SHP77 (cell line): ENCODE results near the gene RCC2.
"Not testable (repeated sequence)": the region's sequence is repeated elsewhere in the genome, so short reads cannot be mapped to it uniquely, and the experiment has no call there.

Experiments used
- DNase-seq, 2 experiments: peaks; one replicate each; lab custom pipeline; 2025; lab: John Stamatoyannopoulos, UW

RCC2 gene

DNA sequence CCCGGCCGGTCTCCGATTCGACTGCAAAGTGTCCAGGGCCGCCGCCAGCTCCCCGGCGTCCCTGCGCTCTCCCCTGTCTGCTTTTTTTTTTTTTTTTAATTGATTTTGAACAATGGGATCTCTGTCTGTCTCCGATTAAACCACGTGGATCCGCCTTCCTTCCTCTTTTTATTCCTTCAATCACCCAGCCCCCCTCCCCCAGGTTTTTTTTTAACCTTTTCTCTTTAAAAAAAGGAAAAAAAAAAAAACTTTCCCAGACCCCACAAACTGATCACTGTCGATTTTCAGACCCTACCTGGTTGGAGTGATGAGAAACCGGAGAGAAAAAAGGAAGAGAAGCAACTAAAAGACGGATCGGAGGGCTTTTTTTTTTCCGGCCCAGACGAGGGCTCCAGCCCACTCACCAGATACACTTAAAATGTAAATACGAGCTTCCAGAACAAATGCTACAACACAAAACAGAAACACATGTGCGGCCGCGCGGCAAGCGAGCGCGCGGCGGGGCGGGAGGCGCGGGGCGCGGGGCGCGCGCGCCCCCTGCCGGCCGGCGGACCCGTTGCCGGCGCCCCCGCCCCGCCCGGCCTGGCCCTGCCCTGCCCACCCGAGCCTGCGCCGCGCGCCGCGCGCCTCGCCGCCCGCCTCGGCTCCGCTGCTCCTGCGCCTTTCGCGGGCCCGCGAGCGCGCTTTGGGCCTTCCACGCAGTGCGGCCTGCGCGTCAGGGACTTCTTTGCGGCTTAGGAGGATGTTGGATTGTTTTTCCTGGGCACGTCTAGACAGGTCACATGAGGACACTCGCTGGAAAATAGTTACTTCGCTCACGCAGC lies at the start of gene RCC2:
RCC2 (minus strand) TSS at position 428 of the 824 bp plus-strand sequence. CDS start 1,163 bp downstream, outside the sequence.
- peak; percentile 55 to 61 for DNase-seq

DNA sequence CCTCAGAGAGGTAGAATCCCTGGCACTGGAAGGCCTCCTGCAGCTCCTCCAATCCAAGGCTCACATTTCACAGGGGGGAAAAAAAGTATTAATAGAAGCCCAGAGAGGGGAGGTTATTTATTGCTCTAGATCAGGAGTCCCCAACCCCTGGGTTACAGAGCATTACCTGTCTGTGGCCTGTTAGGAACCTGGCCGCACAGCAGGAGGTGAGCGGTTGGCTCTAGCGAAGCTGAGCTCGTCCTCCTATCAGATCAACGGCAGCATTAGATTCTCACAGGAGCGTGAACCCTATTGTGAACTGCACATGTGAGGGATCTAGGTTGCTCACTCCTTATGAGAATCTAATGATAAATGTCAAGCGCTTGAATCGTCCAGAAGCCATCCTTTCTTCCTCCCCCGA lies 46.8 kb upstream of the RCC2 start:
- no peak for DNase-seq

DNA sequence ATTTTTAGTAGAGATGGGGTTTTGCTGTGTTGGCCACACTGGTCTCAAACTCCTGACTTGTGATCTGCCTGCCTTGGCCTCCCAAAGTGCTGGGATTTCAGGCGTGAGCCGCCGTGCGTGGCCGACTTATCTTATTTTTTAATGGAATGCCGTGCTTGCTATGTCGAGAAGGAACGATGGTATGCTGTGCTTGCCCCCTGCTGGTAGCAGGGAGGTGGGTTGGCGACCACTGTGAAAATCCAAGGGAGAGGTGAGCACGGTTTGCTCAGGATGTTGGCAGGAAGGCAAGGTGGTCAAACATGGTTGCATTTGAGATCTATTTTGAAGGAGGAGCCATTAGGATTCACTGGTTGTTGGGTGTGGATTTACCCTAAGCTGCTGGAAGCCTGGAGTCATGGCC lies 45.8 kb upstream of the RCC2 start:
- peak in 1 of 2 experiments; percentile 32 for DNase-seq

DNA sequence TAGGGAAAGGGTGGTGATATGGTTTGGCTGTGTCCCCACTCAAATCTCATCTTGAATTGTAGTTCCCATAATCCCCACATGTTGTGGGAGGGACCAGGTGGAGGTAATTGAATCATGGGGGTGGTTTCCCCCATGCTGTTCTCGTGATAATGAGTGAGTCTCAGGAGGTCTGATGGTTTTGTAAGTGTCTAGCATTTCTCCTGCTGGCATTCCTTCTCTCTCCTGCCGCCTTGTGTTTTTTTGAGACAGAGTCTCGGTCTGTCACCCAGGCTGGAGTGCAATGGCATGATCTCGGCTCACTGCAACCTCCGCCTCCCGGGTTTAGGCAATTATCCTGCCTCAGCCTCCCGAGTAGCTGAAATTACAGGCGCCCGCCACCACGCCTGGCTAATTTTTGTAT lies 42.5 kb upstream of the RCC2 start:
- DNase-seq, result not testable (repeated sequence)

DNA sequence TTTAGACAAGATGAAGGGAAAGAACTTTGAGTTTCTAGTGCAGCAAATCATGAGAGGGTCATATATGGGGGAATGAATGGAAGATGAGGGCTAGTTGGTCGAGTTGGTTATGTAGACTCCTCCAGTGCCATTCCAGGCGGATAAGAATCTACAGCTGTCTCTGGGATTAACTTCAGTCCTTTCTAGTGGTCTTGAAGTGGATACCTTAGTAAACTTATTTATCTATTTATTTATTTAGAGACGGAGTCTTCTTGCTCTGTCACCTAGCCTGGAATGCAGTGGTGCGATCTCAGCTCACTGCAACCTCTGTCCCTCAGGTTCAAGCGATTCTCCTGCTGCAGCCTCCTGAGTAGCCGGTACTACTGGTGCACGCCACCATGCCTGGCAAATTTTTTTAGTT lies 41.4 kb upstream of the RCC2 start:
- no peak for DNase-seq

DNA sequence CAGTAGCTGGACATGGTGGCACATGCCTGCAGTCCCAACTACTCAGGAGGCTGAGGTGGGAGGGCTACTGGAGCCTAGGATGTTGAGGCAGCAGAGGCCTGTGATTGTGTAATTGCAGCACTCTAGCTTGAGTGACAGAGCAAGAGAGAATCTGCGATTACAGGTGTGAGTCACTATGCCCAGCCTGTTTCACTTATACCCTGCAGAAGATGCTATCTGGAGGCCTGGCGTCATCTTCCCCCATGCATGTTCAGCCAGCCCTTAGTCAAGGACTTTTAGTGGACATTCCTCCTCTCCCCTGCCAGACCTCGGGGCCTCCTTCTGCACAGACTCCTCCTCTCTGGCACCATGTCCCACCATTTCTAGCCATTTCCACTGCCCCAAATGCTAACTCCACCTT lies 36.3 kb upstream of the RCC2 start:
- no peak for DNase-seq

DNA sequence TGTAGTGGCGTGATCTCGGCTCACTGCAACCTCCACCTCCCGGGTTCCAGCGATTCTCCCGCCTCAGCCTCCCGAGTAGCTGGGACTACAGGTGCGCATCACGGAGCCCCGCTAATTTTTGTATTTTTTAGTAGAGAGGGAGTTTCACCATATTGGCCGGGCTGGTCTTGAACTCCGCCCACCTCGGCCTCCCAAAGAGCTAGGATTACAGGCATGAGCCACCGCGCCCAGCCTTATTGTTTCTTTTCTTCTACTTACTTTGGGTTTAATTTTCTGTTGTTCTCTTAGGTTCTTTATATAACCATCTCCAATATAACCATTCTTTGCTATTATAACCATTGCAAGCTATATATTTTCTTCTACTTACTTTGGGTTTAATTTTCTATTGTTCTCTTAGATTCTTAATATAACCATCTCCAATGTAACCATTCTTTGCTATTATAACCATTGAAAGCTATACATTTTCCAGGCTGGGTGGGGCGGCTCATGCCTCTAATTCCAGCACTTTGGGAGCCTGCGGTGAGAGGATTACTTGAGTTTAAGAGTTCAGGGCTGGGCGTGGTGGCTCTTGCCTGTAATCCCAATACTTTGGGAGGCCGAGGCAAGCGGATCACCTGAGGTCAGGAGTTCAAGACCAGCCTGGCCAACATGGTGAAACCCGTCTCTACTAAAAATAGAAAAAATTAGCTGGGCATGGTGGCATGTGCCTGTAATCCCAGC lies 35.5 kb upstream of the RCC2 start:
- DNase-seq, result not testable (repeated sequence)

DNA sequence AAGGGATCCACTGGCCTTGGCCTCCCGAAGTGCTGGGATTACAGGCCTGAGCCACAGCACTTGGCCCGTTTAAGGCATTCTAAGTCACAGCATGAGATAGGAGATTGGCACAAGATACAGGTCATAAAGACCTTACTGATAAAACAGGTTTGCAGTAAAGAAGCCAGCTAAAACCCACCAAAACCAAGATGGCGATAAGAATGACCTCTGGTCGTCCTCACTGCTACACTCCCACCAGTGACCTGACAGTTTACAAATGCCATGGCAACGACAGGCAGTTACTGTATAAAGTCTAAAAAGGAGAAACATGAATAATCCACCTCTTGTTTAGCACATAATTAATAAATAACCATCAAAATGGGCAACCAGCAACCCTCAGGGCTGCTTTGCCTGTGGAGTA lies 33.3 kb upstream of the RCC2 start:
- DNase-seq, result no peak

DNA sequence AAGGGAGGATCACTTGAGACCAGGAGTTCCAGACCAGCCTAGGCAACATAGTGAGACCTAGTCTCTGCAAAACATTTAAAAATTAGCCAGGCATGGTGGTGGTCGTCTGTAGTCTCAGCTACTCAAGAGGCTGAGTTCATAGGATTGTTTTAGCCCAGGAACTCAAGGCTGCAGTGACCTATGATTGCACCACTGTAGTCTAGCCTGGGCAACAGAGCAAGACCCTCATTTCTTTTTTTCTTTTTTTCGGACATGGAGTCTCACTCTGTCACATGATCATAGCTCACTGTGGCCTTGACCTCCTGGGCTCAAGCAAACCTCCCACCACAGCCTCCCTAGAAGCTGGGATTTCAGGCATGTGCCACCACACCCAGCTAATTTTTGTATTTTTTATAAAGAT lies 31.9 kb upstream of the RCC2 start:
- no peak for DNase-seq

DNA sequence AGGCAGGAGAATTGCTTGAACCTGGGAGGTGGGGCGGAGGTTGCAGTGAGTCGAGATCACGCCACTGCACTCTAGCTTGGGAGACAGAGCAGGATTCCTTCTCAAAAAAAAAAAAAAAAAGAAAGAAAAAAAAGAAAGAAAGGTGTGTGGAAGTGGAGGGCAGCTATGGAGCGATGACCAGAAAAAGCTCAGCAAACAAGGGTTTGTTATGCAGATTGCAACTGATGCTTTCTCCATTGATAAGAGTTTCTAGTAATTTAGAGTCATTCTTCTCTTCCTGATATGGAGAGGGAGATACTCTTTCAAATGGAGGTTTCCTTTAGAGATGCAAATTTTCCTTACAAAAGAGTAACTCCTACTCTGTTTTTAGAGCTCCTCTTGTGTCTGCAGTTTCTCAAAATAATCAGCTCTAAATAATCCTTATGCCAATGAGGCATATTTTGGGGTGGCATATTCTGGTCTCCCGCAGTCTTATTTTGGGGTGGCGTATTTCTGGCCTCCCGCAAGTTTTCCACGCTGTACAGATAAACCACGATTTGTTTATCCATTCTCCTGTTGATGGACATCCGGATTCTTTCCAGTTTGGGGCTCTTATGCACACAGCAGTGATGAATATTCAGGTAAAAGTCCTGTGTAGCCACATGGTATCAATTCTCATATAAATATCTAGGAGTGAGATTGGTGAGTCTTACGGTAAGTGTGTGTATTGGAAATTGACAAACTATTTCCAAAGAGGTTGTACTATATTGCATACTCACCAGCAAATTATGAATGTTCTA lies 30.7 kb upstream of the RCC2 start:
- DNase-seq, result no peak

DNA sequence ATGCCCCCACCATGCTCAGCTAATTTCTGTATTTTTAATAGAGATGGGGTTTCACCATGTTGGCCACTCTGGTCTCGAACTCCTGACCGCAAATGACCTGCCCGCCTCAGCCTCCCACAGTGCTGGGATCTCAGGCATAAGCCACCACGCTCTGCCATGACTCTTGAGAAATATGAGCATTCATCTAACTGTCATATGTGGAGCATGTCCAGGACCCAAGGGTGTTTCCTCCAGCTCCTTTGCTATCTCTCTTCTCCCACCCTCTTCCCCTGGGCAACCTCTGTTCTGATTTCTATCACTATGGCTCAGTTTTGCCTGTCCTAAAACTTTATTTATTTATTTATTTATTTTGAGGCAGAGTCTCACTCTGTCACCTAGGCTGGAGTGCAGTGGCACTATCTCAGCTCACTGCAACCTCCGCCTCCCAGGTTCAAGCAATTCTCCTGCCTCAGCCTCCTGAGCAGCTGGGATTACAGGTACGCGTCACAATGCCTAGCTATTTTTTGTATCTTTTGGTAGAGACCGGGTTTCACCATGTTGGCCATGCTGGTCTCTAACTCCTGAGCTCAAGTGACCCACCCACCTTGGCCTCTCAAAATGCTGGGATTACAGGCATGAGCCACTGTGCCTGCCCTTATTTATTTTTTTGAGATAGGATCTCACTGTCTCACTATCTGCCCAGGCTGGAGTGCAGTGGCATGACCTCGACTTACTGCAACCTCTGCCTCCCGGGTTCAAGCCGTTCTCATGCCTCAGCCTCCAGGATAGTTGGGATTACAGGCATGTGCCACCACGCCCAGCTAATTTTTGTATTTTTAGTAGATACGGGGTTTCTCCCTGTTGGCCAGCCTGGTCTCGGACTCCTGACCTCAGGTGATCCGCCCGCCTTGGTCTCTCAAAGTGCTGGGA lies 29.1 kb upstream of the RCC2 start:
- not testable (repeated sequence) for DNase-seq

DNA sequence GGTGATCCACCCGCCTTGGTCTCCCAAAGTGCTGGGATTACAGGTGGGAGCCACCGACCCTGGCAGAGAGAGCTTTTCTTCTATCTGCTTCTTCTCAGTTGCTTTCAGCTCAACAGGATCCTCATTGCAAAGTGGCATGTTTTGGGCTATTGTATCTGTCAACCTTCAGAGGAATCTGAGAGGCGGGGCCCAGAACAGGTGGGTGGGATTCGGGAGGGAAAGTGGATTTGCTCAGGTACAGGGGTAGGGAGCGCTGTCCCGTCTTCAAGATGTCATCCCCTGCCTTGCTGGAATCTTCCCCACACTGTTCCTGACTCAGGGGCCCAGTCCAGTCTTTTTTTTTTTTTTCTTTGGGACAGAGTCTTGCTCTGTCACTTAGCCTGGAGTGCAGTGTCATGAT lies 26.9 kb upstream of the RCC2 start:
- DNase-seq, result no peak

DNA sequence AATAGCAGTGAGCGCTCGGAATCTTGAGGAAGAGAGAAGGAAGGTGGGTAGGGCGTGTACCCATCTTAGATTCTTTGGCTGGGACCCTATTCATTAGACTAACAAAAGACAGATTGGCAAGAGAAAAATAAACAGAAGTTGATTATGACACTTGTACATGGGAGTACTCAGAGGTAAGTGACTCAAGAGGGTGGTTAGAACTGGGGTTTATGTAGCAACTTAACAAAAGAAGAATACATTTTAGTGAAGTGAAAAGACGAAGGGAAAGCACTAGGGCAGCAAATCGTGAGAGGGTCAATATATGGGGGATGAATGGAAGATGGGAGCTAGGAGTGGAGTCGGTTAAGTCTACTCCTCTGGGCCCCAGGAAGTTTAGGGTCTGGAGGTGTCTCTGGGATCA lies 25.8 kb upstream of the RCC2 start:
- DNase-seq, result no peak

DNA sequence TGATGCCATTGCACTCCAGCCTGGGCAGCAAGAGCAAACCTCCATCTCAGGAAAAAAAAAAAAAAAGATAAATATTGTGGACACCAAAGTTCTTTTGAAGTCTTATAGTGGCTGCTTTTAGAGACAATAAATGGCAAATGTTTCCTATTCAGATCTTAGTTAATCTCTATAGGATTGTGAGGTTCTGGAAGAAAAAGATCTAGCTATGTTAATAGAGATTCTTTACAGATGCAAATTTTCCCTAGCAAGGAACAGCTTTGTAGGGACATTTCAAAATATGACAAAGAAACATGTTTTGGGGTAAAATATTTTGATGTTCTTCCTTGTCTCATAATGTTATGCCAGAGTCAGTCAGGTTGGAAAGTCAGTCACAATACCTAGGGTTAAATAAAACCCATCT lies 24.5 kb upstream of the RCC2 start:
- DNase-seq, result no peak

DNA sequence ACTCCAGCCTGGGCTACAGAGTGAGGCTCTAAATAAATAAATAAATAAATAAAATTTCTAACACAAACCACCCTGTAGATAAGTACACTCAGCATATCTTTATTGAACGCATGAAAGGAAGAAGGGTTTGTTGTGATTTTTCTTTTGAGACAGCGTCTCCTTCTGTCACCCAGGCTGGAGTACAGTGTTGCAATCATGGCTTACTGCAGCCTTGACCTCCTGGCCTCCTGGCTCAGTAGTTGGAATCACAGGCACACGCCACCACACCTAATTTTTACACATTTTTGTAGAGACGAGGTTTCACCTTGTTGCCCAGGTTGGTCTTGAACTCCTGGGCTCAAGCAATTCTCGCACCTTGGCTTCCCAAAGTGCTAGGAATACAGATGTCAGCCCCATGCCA lies 23.2 kb upstream of the RCC2 start:
- DNase-seq, result no peak

DNA sequence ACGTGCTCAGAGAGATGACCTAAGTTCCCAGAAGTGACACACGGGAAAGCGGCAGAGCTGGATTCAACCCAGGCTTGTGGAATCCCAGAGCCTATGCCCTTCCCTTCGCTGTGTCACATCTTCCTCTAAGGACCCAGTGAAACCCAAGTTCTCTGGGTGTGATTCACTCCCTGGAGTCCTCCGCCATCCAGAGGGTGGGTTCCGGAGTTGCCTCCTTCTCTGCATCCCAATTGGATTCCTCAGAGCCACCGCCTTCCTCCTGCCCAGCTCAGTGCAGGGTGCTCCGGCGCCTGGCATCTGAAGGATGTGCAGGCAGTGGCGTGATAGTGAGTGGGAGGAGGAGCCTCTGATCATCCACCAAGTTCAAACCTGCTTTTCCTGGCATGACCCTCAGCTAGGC lies 20.7 kb upstream of the RCC2 start:
- DNase-seq, result no peak

DNA sequence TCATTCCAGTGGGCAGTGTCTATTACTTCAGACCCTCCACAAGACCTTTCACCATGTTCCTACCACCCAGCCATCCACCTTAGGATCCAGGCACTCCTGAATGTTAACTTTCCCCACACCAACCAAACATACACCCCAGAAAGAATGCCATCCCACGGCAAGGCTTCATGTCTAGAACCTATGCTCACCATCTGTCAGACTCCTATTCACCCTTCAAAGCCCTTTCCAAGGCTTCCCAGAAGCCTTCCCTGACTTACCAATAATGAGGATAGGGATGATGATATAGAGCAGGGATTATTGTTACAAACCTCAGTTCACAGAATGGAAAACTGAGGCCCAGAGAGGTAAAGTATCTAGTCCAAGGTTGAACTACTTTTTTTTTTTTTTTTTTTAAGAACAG lies 19.3 kb upstream of the RCC2 start:
- no peak for DNase-seq

DNA sequence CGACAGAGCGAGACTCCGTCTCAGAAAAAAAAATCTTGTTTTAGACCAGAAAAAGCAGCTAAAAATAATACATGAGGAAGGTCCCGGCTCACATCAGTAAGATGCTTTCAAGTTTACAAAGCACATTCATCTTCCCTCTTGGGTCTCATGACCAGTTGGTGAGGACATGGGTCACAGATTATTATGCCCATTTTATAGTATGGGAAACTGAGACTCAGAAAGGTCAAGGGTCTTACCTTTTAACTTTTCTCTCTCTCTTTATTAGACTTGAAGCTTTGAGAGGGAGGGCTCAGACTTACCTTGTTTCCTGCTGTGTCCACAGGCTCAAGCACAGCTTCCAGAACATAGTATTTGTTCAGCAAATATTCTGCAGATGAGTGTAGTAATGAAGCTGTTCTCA lies 13.2 kb upstream of the RCC2 start:
- no peak for DNase-seq

DNA sequence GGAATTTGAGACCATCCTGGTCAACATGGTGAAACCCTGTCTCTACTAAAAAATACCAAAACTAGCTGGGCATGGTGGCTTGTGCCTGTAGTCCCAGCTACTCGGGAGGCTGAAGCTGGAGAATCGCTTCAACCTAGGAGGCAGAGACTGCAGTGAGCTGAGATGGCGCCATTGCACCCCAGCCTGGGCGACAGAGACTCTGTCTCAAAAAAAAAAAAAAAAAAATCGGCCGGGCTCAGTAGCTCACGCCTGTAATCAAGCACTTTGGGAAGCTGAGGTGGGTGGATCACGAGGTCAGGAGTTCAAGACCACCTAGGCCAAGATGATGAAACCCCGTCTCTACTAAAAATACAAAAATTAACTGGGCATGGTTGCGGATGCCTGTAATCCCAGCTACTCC lies 12.7 kb upstream of the RCC2 start:
- not testable (repeated sequence) for DNase-seq

DNA sequence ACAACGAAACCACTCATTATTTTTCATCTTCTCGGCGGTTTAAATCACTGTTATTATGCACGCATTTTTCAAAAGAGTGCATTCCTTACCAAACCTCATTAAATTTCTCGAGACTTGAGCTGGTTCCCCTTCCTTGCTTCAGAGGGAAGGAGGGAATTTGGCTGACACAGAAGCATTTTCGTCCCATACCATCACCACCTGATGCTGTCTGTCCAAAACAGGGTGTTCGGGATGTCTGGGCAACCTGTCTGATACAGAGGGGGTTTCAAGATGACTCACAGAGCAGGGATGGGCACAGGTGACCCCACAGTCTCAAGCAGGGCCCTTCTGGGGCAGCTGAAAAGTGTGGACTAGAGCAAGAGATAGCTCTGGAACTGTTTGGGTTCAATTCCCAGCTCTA lies 12.3 kb upstream of the RCC2 start:
- no peak for DNase-seq

DNA sequence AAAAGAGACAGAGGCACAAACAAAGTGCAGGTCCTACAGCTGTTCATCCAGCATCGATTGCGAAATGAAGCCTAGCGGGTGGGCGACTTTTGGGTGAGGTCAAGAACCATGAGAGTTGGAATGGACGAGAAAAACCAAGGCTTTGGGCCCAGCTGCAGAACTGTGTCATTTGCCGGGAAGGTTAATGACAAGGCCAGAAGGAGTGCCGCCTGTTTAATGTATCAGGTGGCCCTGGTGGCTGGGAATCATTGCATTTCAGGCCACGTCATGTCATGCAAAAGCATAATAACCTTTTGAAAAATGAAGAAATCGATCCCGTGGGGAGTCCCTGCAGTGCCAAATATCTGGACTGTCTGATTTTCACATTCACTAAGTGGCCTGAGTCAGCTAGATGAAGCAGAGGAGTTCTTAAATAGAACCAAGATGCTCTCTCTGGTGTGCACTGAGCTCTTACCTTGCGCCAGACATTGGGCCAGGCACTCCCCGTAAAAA lies 8.1 kb upstream of the RCC2 start:
- no peak for DNase-seq

DNA sequence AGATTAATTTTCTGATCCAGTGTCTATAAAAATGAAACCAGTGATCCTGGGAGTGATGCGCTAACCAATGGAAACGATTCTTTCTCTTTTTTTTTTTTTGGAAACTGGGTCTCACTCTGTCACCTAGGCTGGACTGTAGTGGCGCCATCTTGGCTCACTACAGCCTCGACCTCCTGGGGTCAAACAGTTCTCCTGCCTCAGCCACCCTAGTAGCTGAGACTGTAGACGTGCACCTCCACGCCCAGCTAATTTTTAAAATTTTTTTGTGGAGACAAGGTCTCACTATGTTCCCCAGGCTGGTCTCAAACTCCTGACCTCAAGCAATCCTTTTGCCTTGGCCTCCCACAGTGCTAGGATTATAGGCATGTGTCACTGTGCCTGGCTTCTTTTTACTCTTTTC lies 3.4 kb upstream of the RCC2 start:
- DNase-seq, result no peak
